ENCODE measurements around the gene MME.
"Not testable (repeated sequence)": the region's sequence is repeated elsewhere in the genome, so short reads cannot be mapped to it uniquely, and the experiment has no call there.

Gene MME

DNA sequence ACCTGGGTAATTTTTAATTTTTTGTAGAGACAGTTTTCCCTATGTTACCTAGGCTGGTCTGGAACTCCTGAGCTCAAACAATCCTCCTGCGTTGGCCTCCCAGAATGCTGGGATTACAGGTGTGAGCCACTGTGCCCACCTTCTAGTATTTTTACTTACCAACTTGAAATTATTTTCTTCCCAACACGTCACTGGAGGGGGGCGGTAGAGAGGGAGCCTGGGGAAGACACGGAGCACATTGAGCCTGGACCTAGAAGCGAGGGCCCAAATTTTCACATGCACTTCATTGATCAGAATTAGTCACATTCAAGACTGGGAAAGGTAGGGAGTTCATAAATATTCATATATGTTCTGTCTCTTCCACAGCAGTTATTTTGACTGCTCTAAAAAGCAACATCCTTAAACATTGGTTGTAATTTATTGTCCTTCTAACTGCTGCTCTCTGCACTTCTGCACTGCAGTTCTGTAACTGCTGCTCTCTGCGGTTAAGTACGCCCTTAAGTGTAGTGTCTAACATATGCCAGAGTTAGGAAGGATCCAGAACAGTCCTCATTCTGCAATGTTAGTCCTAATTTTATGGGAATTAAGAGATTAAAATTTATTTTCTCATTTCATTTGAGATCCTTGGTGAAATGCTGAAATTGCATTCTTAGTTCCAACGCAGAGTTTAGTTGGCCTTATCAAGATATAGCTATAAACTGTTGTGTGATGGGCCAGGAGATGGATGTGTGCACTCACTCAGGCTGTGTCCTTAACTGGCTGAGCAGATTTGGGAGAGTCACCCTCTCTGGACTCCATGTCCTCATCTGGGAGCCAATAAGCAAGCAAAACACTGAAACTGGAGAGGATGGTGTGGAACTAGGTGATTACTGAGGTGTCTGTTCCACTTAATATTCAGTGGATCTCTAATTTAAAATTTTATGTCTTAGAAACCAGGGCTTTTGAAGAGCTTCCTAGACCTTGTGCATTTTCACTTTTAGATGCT lies 115.1 kb downstream of the MME start:
- no peak for DNase-seq

GRCh38 chr3:155196131-155197021 lies 116.3 kb downstream of the MME start:
- no peak for DNase-seq

DNA sequence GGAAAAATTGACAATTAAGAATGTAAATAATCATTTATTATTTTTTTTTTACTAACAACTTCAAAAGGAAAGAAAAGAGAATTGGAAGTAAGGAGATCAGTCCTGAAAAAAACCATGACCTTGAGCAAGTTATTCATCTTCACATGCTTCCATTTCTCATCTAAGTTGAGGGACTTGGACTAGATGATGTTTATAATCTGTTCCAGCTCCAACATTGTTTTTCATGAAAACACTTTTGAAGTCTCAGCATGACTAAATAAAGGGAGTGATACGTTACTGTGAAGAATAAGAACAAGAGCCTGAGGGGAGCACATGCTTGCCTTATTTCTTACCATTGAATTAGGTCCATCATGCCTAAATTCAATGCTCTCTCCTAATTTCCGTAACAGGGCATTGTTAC lies 117.7 kb downstream of the MME start:
- no peak for DNase-seq

GRCh38 chr3:155202626-155203025 lies 122.5 kb downstream of the MME start:
- DNase-seq, result no peak

GRCh38 chr3:155204851-155205250 lies 124.7 kb downstream of the MME start:
- DNase-seq, result no peak

GRCh38 chr3:155208183-155208800 lies 128.2 kb downstream of the MME start:
- no peak for DNase-seq

DNA sequence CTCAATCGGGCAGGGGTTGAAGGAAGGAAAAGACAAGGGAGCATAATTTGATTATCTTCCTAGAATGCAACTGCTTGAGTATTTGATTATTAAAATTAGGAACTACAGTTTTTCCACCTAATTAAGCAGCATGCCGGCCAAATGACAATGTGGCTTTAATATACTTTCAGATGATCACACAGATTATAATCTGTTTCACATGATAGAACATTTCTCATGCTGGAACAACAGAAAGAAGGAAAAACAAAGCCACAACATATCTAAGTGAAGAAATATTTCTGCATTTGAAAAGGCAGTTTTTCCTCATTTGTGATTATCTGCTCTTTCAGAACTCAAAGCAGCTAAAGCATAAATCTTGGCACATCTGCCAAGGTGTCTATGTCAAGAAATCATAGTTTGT lies 130.6 kb downstream of the MME start:
- DNase-seq, result no peak

DNA sequence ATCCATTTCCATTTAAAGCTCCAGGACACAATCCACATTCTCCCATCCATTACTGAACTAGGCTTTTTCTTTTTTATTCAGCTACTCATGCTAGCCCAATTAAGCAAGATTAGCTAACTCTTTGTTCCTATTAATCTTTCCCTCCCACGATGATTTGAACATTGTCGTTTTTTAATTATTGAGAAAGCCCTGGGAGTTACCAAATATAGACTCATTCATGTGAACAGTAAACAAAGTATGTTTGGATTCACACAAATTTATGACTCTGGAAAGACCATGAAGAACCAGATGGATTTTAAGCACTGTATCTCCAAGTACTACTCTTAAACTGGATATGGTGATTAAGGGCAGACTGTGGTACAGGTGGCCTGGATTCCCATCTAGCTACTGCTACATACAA lies 131.1 kb downstream of the MME start:
- DNase-seq, result no peak

DNA sequence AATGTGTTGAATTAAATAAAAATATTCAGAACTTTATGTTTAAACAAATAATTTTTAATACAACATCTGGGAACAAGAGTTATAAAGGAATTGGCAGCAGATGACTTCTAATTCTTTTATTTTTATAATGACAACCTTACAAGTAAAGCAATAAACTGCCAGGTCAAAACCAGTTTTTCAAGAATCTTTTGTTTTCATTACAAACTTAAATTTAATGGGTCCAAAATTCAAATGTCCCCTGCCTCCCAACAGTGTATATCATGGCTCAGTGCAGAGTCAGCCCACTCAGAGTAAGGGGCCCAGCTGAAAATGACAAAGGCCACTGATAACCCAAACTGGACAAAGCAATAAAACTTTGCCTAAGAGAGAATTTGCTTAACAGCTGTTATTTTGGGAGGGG lies 131.8 kb downstream of the MME start:
- DNase-seq, result no peak

DNA sequence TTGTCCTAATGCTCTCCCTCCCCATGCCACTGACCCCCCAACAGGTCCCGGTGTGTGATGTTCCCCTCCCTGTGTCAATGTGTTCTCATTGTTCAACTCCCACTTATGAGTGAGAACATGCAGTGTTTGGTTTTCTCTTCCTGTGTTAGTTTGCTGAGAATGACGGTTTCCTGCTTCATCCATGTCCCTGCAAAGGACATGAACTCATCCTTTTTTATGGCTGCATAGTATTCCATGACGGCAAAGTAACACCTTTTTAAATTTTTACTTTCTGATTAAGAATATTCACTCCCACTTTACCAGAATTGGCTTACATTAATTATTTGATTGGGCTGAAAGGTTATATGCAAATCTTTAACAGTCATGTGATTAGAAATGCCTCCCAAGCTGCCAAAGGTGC lies 135.9 kb downstream of the MME start:
- DNase-seq, result not testable (repeated sequence)

GRCh38 chr3:155217591-155217990 lies 137.5 kb downstream of the MME start:
- DNase-seq, result no peak

DNA sequence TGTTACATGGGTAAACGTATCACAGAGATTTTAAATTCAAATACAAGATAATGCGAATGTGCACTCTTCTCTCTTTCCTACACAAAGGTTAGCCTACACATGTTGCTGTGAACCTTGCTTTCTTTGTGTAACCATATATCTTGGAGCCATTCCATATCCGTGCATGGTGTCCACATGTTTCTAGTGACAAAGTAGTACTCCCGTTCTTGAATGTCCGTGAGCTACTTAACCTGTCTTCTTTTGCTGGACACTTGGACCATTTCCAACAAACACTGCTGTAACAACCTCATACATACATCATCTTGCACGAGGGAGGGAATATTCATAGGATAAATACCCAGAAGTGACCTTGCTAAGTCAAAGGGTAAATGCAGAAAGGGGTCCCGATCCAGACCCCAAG lies 138.3 kb downstream of the MME start:
- no peak for DNase-seq

- no peak for DNase-seq
Observed at GRCh38 chr3:155219106-155219505, 139.0 kb downstream of the MME start.

- DNase-seq, result no peak
Observed at GRCh38 chr3:155225417-155225816, 145.3 kb downstream of the MME start.

DNA sequence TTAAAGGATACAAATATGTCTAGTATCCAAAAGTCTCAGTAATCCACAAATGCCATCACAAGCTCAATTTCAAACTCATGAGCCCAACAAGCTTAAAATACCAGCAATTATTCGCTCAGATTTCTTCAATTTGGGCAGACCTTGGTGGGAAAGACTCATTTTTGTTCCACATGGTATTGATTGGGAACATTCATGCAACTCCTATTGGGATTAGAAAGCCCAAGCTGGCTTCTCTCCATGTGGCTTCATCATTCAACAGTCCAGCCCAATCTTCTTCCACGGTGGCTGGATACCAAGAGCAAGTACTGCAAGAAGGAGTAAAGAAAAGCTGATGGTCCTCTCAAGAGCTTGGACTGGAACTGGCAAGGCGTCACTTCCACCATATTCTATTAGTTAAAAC lies 147.0 kb downstream of the MME start:
- no peak for DNase-seq

DNA sequence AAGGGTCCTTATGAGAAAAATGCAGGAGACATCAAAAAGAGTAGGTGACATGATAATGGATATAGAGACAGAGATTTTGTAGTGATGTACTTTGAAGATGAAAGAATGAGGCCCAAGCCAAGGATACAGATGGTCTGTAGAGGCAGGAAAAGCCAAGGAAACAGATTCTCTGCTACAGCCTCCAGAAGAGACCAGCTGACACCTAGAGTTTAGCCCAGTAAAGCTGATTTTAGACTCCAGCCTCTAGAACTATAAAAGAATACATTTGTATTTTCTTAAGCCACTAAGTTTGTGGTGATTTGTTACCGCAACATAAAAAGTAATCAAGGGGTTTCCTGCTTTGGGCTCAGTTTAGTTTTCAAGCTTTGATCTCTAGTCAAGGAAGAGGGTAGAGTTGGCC lies 148.6 kb downstream of the MME start:
- no peak for DNase-seq

- no peak for DNase-seq
Observed at GRCh38 chr3:155229086-155229485, 149.0 kb downstream of the MME start.

DNA sequence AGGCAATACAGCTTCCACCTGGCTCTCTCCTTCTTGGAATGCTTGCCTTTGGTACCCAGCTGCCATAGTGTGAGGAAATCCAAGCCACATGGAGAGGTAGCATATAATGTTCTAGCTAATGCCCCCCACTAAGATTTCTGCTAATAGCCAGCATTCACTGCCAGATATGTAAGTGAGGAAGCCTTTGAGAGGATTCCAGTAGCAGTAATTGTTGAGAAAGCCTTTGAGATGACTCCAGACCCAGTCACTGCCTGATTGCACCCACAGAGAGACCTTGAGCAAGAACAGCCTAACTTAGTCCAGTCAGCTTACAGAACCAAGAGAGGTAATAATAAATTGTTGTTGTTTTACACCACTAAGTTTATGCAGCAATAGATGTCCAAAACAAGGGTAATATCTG lies 150.3 kb downstream of the MME start:
- DNase-seq, result no peak

DNA sequence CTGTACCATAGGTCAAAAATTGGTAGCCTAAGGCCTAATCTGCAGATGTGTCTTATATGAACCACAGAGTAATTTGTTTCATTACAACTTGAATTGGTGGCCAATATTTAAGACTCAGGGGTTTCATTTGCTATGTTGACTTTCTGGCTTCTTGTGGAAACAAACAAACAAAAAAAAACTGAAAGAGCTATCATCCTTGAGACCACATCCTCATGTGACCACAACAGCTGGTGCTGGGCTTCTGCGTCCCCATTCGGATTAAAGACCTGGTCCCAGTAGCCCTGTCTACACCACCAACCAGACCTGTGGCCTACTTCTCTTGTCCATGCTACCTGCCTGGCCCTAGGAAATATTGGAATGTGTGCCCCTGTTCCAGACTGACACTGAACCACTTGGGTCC lies 151.7 kb downstream of the MME start:
- no peak for DNase-seq

- no peak for DNase-seq
Observed at GRCh38 chr3:155232605-155233004, 152.5 kb downstream of the MME start.

- DNase-seq, result no peak
Observed at GRCh38 chr3:155233213-155233612, 153.1 kb downstream of the MME start.
